ENCODE data around the gene WIZ.
A peak's percentile ranks its signal among the peaks of the same experiment; 100 is the strongest.
"Not testable (repeated sequence)": the region's sequence is repeated elsewhere in the genome, so short reads cannot be mapped to it uniquely, and the experiment has no call there.

The WIZ gene

GRCh38 chr19:15427991-15428471 lies 21.7 kb downstream of the WIZ start:
- DNase-seq: no peak

DNA sequence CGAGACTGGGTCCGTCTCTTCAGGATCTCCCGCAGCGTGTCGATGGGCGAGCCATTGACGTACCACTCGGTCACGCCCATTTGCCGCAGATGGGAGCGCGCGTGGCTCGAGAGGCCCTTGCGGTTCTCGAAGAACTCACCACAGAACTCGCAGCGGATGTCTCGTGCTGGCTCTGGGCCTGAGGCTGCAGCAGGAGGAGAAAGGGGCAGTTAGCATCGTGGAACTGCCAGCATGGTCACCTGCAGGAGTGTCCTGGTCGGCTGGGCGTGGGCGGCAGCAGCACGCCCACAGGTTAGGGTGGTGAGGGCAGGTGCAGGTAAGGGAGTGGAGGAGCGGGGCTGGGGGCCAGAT lies 22.4 kb downstream of the WIZ start:
- DNase-seq: no peak

- no peak for DNase-seq
Measured at GRCh38 chr19:15426485-15427349, 23.0 kb downstream of the WIZ start.

GRCh38 chr19:15425321-15425950 lies 24.3 kb downstream of the WIZ start:
- DNase-seq: no peak

GRCh38 chr19:15424692-15425272 lies 25.0 kb downstream of the WIZ start:
- DNase-seq: no peak

- DNase-seq: no peak
Measured at GRCh38 chr19:15424121-15424520, 25.6 kb downstream of the WIZ start.

DNA sequence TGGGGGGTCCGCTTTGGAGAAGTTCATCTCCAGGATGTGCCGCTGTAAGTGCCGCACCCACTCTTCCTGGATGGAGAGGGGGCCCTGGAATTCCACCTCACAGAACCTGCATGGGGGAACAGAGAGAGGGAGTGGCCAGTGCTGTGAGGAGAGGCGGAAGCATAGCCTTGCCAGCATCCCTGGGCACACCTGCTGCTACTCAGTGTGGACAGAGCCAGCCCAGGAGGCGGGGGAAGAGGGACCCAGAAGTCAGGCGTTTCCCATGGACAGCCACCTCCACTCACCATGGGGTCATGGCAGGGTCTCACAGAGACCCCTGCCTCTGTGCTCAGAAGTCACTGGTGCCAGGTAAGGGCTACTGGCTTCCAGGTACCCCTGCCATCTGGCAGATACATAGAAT lies 26.6 kb downstream of the WIZ start:
- no peak for DNase-seq

DNA sequence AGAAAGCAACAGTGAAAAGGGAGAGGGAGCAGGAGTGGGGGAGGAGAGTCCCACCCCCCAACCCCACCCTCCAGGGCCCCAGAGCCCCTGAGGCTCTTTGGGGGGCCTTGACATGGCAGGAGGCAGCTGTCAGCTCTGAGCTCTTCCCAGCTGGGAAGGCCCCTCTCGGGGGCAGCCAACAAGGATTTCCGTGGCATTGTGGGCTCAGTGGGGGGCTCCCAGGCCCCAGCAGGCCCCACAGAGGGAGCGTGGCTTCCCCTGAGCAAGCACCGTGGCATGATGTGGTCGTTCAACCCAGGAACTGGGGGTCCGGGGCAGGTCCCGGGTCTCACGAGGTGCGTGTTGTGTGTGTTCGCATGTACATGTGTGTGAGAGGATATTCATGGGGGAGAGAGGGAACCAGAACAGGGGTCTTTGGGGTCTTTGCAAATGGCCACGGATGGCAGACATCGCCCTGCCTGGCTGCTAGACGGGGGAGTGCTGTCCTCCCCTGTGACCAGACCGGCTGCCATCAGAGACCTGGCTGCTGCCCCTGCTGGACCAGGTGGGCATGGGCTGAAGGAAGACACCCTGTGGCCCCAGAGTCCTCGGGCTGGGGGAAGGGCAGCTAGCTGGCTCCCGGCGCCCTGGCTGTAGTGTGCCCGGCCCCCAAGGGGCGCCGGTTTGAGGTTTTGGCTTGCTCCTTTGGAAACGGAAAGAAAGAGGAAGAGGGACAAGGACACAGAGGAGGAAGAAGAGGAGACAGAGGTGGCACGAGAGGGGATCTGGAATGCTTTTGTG lies 27.3 kb downstream of the WIZ start:
- no peak for DNase-seq

- DNase-seq: no peak
Measured at GRCh38 chr19:15421721-15422260, 28.0 kb downstream of the WIZ start.

DNA sequence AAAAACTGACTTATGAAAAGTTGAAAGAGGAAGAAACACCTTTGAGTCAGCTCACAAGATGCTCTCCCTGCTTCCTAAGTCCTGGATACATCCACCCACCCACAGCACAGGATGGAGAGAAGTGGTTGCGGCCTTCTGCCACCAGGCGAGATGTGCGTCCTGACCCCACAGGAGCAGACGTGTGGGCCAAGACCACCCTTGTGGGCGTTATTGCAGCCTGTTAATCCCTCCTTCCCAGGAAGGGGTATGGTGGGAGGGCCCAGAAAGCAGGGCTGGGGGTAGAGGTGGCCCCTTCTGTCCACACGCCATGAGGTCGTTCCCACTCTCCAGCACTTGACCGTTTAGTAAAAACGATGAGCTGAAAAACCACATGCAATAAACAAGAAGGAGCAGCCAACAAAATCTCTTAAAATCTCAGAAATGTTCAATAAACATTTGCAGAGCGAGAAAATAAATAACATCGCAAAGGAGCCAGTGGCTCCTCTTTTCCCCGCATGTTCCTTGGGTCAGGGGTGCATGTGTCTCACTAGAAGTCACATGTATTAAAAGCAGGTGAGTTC lies 28.5 kb downstream of the WIZ start:
- no peak for DNase-seq

- no peak for DNase-seq
Measured at GRCh38 chr19:15419413-15420025, 30.2 kb downstream of the WIZ start.

DNA sequence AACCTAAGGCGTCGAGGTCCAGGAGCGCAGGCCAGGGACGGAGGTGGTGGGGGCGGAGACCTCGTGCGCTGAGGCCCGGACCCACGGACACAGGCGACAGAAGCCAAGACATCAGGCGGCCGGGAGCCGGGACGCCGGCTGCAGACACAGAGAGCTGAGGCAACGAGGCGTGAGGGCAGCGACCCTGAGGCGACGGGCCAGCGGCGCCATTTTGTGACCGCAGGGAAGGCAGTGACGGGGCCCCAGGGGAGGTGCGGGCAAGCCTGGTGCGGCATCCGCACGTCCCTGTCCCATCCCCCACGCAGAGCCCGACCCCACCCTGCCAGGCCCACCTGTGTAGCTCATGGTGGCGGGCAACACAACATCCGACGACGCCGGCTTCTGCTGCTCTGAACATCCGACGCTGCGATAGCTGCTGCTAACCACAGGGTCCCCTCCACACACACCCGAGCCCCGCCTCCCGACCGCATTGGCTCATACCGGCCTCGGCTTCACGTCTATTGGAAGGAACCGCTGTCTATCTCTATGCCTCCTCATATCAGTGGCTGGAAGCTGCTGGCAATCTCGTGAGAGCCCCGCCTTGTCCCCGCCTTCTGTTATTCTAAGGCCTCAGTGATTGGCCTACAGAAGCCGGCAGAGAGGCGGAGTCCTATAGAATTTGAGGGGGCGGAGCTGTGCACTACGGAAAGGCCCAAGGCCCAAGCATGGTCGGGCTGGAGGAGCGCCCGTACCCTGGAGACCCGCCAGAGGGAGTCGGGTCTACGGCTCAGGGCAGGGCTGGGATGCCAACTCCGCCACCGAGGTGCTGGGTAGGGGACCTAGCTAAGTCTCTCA lies 31.0 kb downstream of the WIZ start, which contains the start of gene AKAP8L:
TSS of gene AKAP8L (minus strand) at position 410 of the 834 bp plus-strand sequence. CDS start at position 345, 65 bp downstream.
- DNase-seq: peak; percentile 99

- no peak for DNase-seq
Measured at GRCh38 chr19:15418231-15418578, 31.6 kb downstream of the WIZ start.

DNA sequence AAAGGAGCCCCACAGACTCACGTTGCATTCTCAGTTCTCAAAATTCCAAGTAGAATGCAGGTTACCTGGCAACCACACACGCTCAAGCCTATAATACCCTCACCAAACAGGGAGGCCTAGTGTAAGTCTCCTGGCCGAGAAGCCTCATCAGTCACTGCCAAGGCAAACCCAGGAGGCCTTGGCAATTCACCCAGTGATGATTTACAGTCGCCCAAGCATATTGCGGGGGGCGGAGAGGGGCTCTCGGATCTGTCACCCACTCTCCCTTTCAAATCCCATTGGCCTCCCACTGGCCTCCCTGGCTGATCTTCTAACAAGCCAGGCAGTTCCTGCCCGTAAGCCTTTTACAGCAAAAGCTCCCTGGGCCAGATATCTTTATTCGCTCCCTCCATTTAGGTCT lies 32.1 kb downstream of the WIZ start:
- DNase-seq: no peak

GRCh38 chr19:15412832-15413231 lies 36.9 kb downstream of the WIZ start:
- DNase-seq: no peak

DNA sequence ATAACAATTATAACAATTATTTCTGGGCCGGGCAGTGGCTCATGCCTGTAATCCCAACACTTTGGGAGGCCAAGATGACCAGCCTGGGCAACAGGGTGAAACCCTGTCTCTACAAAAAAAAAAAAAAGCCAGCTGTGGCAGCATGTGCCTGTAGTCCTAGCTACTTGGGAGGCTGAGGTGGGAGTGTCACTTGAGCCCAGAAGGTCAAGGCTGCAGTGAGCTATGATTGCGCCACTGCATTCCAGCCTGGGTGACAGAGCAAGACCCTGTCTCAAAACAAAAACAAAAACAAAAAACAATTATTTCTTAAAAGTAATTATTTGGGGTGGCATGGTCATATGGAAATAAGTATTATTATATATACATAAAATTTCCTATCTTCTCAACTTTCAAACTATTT lies 38.4 kb downstream of the WIZ start:
- not testable (repeated sequence) for DNase-seq

DNA sequence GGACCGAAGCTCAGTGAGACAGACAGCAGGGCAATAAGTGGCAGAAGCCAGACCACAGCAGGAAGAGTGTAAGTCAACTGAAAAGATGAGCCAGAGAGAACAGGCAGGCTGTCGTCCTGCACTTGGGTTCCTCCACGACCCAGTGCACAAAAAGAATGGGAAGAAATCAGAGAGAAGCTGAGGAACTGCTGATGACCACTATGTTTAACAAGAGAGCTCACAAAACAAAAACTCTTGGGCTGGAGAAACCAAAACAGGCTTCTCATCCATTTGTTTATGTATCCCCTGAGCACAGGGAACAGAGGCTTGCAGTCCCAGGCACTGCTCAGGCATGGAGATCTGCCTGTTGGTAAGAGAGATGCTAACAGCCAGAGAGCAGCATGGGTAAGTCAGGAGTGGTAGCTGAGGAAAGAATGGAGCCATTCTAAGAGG lies 45.0 kb downstream of the WIZ start:
- no peak for DNase-seq

DNA sequence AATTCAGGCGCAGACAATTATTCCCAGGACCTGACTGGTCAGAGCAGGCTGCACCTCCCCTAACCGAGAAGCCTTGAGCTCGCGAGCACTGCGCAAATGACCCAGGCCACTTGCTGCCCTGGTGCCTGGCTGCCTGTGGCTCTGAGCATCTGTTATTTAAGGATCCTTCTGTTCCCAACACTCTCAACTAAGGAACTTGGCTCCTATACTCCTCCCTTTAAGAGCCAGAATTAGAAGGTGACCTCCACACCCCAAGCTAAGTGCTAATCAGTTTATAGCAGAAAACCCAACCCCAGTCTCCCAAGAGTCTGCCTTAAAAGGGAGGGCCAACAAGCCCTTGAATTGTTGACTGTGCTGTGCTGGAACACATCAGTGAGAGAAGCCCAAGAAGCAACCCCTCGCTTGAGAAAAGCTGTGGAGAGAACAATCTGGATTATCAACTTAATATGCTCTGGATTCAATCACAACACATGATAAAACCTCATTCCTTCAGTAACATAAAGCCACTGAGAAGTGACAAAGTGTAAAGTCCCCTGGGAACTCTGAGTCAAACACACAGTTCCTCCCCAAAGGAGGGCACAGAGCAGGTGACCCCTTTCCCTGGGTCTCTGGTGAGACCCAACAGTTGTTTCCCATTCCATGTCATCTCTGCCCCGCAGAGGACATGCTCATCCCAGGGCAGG lies 45.5 kb downstream of the WIZ start:
- no peak for DNase-seq

DNA sequence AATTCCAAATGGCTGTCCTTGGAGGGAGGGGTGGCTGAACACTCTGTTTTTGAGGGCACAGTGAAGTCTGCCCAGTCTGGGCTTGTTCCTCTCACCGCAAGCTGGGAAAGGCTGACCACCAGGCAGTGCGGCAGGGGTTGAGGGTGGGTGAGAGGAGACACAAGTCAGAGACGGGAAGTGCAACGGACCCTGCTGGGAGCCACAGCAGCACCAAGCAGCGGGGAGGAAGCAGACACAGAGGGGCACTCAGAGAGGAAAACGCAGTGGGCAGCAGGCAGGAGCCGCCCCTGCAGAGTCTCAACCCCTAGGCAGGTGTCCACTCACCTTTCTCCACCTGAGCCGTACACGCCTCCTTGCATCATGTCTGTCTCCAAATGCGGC lies 46.6 kb downstream of the WIZ start:
- DNase-seq: no peak

- no peak for DNase-seq
Measured at GRCh38 chr19:15402411-15403150, 47.2 kb downstream of the WIZ start.

Data from stimulated activated CD4-positive, alpha-beta T cell treated with anti-CD3 and anti-CD28 coated beads, Interleukin-1b, Interleukin-23, amount 100 ng/mL, for 48 hours (primary cell).